Sigmoid colon (tissue), 4 donors: Measurements from ENCODE around the gene TTC17.

Experiments
- CTCF ChIP-seq, 4 experiments: fragments of 450-650 bp in 3 of 4; fragments of 200-600 bp in 1 of 4; IDR thresholded peaks; one replicate each; pipeline ENCODE4 v1.5.1; 2016 to 2019; ENCODE audit warnings: antibody characterized with exemption in 4 of 4, mild to moderate bottlenecking in 3 of 4, moderate library complexity in 2 of 4
- POLR2AphosphoS5 ChIP-seq, 4 donors: sonication (generic); formaldehyde crosslinking; IDR thresholded peaks; one replicate each; pipeline ENCODE4 v1.6.1; 2017; ENCODE audit warnings: antibody characterized with exemption in 4 of 4

GRCh38 chr11:43515090-43515489 lies 156.4 kb downstream of the TTC17 start:
- TF ChIP-seq CTCF (IDR thresholded peaks at IDR 0.05): no peak
- TF ChIP-seq POLR2AphosphoS5 (IDR thresholded peaks at IDR 0.05): no peak
